ENCODE results near the gene SPATA46. TPM values are rescaled to one million over a fixed set of nuclear protein-coding genes. Genes with fewer than 3 reads are reported as not detected.

The SPATA46 gene
- total RNA-seq, 2 experiments from 2014 or later = not detected

GRCh38 chr1:162389021-162389818 lies 12.6 kb upstream of the SPATA46 start:
- no peak for ATAC-seq
- intact Hi-C loops (cut with DNase I, micrococcal nuclease) = no loop called here

GRCh38 chr1:162388615-162389014 lies 12.0 kb upstream of the SPATA46 start:
- no peaks in the 10 kb centered on the region for H3K4me1 Mint-ChIP-seq
- DNase-seq (no peak), ATAC-seq (no peak)
- no peak overlapping the region for H3K27ac Mint-ChIP-seq
- H3K27me3 Mint-ChIP-seq = peaks cover 15% of the 10 kb centered on the region
- intact Hi-C loops (cut with DNase I, micrococcal nuclease) = no loop called here
- H3K9me3 Mint-ChIP-seq (ENCODE audit: low read depth) = no peaks in the 10 kb centered on the region
- H3K36me3 Mint-ChIP-seq (ENCODE audit: low read depth) = no peaks in the 10 kb centered on the region
- H3K4me3 Mint-ChIP-seq = no peak overlapping the region
- POLR2A ChIA-PET = no interaction called here
- CTCF ChIA-PET = interaction anchor here (1.0 to 1.2 kb wide), 2 partner anchors 25 to 332 kb away, joined by 3 to 4 read pairs; no protein-coding TSS in a partner anchor

More at GRCh38 chr1:162389021-162389818, 12.6 kb upstream of the SPATA46 start:
- Mint-ChIP-seq H3K27ac (no peak overlapping the region), H3K36me3 (ENCODE audit: low read depth) (no peaks in the 10 kb centered on the region), H3K9me3 (ENCODE audit: low read depth) (no peaks in the 10 kb centered on the region), H3K4me3 (no peak overlapping the region), H3K4me1 (no peaks in the 10 kb centered on the region), H3K27me3 (peaks cover 15% of the 10 kb centered on the region)
- ChIA-PET POLR2A (no interaction called here), CTCF (interaction anchor here (0.6 to 1.3 kb wide), 7 partner anchors 9 to 352 kb away, joined by 3 to 6 read pairs (median 3); no protein-coding TSS in a partner anchor)
- DNase-seq = no peak

DNA sequence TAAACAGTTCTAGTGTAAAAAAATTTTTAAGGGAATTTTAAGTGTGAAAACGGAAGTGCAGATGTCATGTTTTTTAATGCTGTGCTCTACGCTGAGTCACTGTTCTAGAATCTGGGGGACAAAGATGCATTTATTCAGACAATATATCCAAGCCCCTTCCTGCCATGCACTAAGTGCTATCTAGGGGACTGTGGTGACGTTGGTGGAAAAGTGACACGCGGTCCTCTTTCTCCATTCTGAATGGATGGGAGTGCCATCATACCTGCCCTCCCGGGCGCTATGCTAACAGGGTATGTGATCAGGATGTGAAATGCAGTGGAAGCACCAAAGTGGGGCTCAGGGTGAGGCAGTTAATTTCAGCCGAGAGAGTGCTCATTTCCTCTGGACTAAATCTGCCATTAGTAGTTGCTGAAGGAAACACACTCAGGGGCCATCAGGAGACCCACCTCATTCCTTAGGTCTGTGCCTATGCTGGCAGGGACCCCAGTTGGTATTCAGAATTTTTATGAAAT lies 11.5 kb upstream of the SPATA46 start:
- intact Hi-C loops (cut with DNase I, micrococcal nuclease) = no loop called here
- Mint-ChIP-seq H3K27me3 (peaks cover 13% of the 10 kb centered on the region), H3K27ac (no peak overlapping the region), H3K4me1 (no peaks in the 10 kb centered on the region), H3K9me3 (ENCODE audit: low read depth) (no peaks in the 10 kb centered on the region), H3K36me3 (ENCODE audit: low read depth) (no peaks in the 10 kb centered on the region), H3K4me3 (no peak overlapping the region)
- ChIA-PET POLR2A (no interaction called here), CTCF (interaction anchor here (1.2 kb wide), 1 partner anchor 332 kb away, joined by 4 read pairs; no protein-coding TSS in a partner anchor)
- ATAC-seq (no peak), DNase-seq (no peak)

GRCh38 chr1:162387226-162388082 lies 10.8 kb upstream of the SPATA46 start:
- ATAC-seq (no peak), DNase-seq (no peak)
- intact Hi-C loops (cut with DNase I, micrococcal nuclease) = no loop called here
- no peak overlapping the region for H3K4me3 Mint-ChIP-seq
- H3K4me1 Mint-ChIP-seq = no peaks in the 10 kb centered on the region
- H3K36me3 Mint-ChIP-seq (ENCODE audit: low read depth) = no peaks in the 10 kb centered on the region
- ChIA-PET POLR2A (interaction anchor here (0.6 kb wide), 1 partner anchor 187 kb away, joined by 4 read pairs; no protein-coding TSS in a partner anchor), CTCF (no interaction called here)
- no peaks in the 10 kb centered on the region for H3K9me3 Mint-ChIP-seq (ENCODE audit: low read depth)
- H3K27me3 Mint-ChIP-seq = peaks cover 12% of the 10 kb centered on the region
- H3K27ac Mint-ChIP-seq = no peak overlapping the region

DNA sequence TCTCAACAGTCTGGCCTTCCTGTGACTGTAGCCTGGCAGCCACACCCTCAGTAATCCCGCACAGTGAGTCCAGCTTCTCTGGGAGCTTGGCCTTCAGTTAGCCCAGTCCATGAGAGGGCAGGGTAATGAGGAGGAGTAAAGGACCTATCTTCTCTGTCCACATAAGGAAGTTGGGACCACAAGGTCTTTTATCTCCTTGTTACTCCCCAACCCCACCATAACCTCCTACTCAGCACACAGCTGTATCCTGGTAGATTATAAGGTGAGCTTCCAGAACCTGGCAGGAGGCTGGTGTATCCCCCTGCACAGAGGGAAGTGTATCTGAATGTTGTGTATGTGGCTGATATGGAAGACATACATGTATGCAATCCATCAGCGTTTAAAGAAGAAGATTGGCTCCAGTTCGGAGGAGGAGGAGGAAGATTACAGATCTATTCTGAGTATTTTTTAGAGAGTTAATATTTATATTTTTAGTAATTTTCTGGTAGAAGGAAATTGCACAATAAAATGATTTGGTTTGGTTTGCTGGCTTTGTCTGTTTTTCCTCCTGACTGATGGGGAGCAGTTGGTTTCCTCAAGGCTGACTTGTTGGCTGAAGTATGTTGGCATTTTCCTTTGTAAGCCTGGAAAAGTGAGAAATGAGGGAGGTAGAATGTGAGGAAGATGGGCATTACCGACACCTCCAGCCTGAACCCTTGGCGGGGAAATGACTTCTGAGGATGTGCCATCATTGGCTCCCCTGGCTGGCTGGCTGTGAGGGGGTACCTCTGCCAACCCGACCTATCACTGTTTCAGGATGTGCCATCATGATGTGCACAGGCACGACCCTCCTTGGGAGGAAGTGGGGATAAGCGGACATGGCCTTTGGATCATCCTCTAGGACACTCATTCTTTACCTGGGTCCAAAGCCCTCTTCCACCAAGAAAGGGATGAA lies 9.9 kb upstream of the SPATA46 start:
- Mint-ChIP-seq H3K4me1 (no peaks in the 10 kb centered on the region), H3K9me3 (ENCODE audit: low read depth) (no peaks in the 10 kb centered on the region), H3K36me3 (ENCODE audit: low read depth) (no peaks in the 10 kb centered on the region), H3K27me3 (peaks cover 12% of the 10 kb centered on the region), H3K4me3 (no peak overlapping the region), H3K27ac (no peak overlapping the region)
- ChIA-PET CTCF (no interaction called here), POLR2A (interaction anchor here (0.6 kb wide), 1 partner anchor 187 kb away, joined by 4 read pairs; no protein-coding TSS in a partner anchor)
- no peak for DNase-seq
- intact Hi-C loops (cut with DNase I, micrococcal nuclease) = no loop called here
- ATAC-seq = no peak

DNA sequence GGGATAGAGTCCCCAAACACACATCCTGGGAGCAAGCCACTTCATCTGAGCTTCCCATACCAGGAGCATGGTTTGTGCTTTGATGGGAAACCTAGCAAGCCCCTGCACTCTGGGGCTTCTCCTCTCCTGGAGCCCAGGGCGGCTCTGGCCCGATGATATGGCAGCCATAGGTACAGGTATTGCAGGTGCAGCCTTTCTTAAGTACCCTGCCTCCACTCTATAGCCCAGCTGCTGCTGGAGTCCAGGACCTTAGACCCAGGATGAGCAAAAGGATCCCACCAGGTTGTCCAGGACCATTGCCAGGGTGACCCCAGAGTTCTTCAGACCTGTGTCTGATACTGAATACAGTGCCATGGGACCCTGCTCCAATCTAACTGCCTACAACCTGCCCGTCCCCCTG lies 9.0 kb upstream of the SPATA46 start:
- Mint-ChIP-seq H3K4me3 (no peak overlapping the region), H3K27ac (no peak overlapping the region), H3K36me3 (ENCODE audit: low read depth) (no peaks in the 10 kb centered on the region), H3K4me1 (no peaks in the 10 kb centered on the region), H3K27me3 (peaks cover 12% of the 10 kb centered on the region), H3K9me3 (ENCODE audit: low read depth) (no peaks in the 10 kb centered on the region)
- ChIA-PET CTCF (no interaction called here), POLR2A (no interaction called here)
- ATAC-seq (no peak), DNase-seq (no peak)
- intact Hi-C loops (cut with DNase I, micrococcal nuclease) = no loop called here

- Mint-ChIP-seq H3K36me3 (ENCODE audit: low read depth) (no peaks in the 10 kb centered on the region), H3K27ac (no peak overlapping the region), H3K9me3 (ENCODE audit: low read depth) (no peaks in the 10 kb centered on the region), H3K4me1 (no peaks in the 10 kb centered on the region), H3K4me3 (no peak overlapping the region), H3K27me3 (peaks cover 9% of the 10 kb centered on the region)
- POLR2A ChIA-PET = no interaction called here
- CTCF ChIA-PET = no interaction called here
- ATAC-seq = no peak
- intact Hi-C loops (cut with DNase I, micrococcal nuclease) = no loop called here
- DNase-seq = no peak
These were observed 8.6 kb upstream of the SPATA46 start for GRCh38 chr1:162385280-162385623.

GRCh38 chr1:162384601-162385279 lies 8.1 kb upstream of the SPATA46 start:
- ATAC-seq = no peak
- peaks cover 9% of the 10 kb centered on the region for H3K27me3 Mint-ChIP-seq
- ChIA-PET POLR2A (no interaction called here), CTCF (interaction anchor here (0.7 kb wide), 1 partner anchor 32 kb away, joined by 5 read pairs; no protein-coding TSS in a partner anchor)
- no peak overlapping the region for H3K27ac Mint-ChIP-seq
- no peaks in the 10 kb centered on the region for H3K4me1 Mint-ChIP-seq
- no peak for DNase-seq
- H3K9me3 Mint-ChIP-seq (ENCODE audit: low read depth) = no peaks in the 10 kb centered on the region
- intact Hi-C loops (cut with DNase I, micrococcal nuclease) = no loop called here
- H3K4me3 Mint-ChIP-seq = no peak overlapping the region
- H3K36me3 Mint-ChIP-seq (ENCODE audit: low read depth) = no peaks in the 10 kb centered on the region

DNA sequence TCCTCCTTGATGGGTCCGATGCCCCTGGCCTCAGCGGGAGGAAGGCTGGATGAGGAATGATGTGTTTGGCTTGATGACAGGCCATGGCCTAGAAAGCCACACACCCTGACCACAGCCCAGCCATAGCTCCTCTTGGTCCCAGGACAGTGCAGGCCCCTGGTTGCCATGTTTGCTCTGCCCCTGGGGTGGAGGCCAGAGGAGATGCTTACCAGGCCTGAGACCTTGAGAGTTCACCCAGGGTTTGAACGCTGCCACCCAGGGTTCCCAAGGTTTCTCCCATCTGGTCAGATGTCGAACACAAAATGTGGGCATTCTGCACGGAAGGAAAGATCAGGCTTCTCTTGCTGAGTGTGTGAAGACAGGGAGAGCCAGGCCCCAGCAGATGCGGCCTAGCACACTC lies 7.5 kb upstream of the SPATA46 start:
- intact Hi-C loops (cut with DNase I, micrococcal nuclease) = no loop called here
- ChIA-PET POLR2A (no interaction called here), CTCF (interaction anchor here (0.7 kb wide), 1 partner anchor 31 kb away, joined by 5 read pairs; no protein-coding TSS in a partner anchor)
- Mint-ChIP-seq H3K4me1 (no peaks in the 10 kb centered on the region), H3K36me3 (ENCODE audit: low read depth) (no peaks in the 10 kb centered on the region), H3K27me3 (peaks cover 5% of the 10 kb centered on the region), H3K27ac (no peak overlapping the region), H3K9me3 (ENCODE audit: low read depth) (no peaks in the 10 kb centered on the region), H3K4me3 (no peak overlapping the region)
- DNase-seq = no peak
- ATAC-seq = no peak

DNA sequence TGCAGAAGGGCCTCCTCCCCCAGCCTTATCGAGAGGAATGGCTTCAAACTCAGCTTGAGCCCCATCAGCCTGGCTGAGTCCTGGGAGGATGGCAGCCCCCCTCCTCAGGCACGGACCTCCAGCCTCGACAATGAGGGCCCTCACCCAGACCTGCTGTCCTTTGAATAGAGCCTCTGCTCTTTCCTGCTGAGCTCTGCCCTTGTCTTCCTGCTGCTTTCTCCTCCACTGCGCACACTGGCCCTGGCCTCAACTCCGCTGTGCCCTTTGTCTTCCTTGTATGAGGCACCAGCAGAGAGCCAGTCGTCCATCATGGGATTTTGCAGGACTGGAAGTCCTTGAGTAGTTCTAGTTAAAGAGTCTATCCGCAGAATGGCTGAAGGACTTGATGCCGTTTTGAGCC lies 6.9 kb upstream of the SPATA46 start:
- Mint-ChIP-seq H3K4me1 (no peaks in the 10 kb centered on the region), H3K36me3 (ENCODE audit: low read depth) (no peaks in the 10 kb centered on the region), H3K27me3 (no peaks in the 10 kb centered on the region), H3K4me3 (no peak overlapping the region), H3K9me3 (ENCODE audit: low read depth) (no peaks in the 10 kb centered on the region), H3K27ac (no peak overlapping the region)
- no peak for ATAC-seq
- POLR2A ChIA-PET = no interaction called here
- DNase-seq = no peak
- CTCF ChIA-PET = no interaction called here
- intact Hi-C loops (cut with DNase I, micrococcal nuclease) = no loop called here
